GM19035 (cell line): ENCODE measurements around the gene GALC.

Experiments
- ATAC-seq: cut with Tn5 transposase; IDR thresholded peaks from one replicate; pipeline ENCODE4 v1.9.1; 2021; ENCODE audit not compliant: unreplicated experiment

Gene GALC

GRCh38 chr14:87888136-87888999 lies 104.6 kb downstream of the GALC start:
- no peak for ATAC-seq

DNA sequence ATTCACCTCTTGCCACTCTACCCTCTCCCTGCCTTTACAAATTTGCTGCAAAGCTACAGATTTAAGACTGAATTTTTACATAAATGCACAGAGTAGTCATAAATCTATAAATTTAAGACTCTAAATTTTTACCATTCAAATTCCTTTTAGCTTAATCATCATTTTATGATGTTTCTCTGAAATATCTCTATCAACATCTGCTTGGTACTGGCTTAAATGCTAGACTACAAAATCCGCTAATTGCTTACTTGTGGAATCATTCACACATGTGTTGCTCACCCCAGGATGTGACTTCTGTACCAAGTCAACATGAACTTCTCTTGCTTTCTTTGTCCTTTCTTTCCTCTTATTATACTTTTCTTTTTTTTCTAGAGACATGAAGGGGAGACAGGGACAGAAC lies 109.2 kb downstream of the GALC start:
- no peak for ATAC-seq
